ENCODE results near the gene FTL.

DNA sequence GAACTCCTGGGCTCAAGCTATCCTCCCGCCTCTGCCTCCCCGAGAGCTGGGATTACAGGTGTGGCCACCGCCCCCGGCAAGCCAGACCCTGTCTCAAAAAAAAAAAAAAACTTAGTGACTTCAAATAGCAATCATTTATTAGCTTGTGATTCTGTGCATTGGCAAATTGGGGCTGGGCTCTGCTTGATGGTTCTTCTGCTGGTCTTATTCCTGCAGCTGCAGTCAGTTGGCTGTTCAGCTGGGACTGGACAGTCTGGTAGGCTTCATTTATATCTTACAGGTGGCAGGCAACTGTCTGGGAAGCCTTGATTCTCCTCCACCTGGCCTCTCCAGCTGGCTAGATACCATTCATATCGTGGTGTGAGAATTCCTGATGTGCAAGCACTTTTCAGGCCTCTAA lies 24.2 kb upstream of the FTL start:
- TF ChIP-seq, protein P1, sequence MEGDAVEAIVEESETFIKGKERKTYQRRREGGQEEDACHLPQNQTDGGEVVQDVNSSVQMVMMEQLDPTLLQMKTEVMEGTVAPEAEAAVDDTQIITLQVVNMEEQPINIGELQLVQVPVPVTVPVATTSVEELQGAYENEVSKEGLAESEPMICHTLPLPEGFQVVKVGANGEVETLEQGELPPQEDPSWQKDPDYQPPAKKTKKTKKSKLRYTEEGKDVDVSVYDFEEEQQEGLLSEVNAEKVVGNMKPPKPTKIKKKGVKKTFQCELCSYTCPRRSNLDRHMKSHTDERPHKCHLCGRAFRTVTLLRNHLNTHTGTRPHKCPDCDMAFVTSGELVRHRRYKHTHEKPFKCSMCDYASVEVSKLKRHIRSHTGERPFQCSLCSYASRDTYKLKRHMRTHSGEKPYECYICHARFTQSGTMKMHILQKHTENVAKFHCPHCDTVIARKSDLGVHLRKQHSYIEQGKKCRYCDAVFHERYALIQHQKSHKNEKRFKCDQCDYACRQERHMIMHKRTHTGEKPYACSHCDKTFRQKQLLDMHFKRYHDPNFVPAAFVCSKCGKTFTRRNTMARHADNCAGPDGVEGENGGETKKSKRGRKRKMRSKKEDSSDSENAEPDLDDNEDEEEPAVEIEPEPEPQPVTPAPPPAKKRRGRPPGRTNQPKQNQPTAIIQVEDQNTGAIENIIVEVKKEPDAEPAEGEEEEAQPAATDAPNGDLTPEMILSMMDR (IDR thresholded peaks at IDR 0.05), result no peak
- no peak for TF ChIP-seq POLR2AphosphoS5 (IDR thresholded peaks at IDR 0.05)
